Peyer's patch (tissue), 4 donors: Measurements from ENCODE around the gene TTC22.

Experiments used
- POLR2A ChIP-seq, 2 donors: fragments of 450-650 bp; IDR thresholded peaks; one replicate each; pipeline ENCODE4 v1.5.1; 2017; ENCODE audit warnings: antibody characterized with exemption in 2 of 2, mild to moderate bottlenecking in 2 of 2, moderate library complexity in 2 of 2
- TF ChIP-seq, protein P1 (sequence below), 6 experiments: fragments of 450-650 bp in 4 of 6; fragments of 200-600 bp in 2 of 6; sonication (generic) in 1 of 6; IDR thresholded peaks; one replicate each; pipeline ENCODE4 v1.5.1; 2017 to 2019; ENCODE audit warnings: antibody characterized with exemption in 6 of 6, mild to moderate bottlenecking in 3 of 6, moderate library complexity in 1 of 6

DNA sequence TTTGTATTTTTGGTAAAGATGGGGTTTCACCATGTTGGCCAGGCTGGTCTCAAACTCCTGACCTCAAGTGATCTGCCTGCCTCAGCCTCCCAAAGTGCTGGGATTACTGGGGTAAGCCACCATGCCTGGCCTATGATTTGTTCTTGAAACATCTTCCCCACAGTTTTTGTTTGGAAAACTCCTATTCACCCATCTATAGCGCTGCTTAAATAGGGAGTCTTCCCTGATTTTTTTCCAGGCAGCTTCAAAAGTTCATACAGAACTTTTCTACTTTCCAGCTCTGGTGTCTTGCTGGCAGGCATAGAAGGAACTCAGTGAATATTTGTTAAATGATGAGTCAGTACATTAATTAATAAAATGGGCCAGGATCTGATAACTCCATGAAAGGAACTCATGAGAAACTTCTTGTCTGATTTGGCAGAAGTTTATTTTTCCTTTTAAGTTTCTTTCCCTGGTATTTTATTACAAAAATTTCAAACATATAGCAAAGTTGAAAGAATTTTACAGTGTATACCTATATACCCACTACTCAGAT is 33.0 kb upstream of the TTC22 start:
- TF ChIP-seq POLR2A (IDR thresholded peaks at IDR 0.05): no peak
- TF ChIP-seq, protein P1, sequence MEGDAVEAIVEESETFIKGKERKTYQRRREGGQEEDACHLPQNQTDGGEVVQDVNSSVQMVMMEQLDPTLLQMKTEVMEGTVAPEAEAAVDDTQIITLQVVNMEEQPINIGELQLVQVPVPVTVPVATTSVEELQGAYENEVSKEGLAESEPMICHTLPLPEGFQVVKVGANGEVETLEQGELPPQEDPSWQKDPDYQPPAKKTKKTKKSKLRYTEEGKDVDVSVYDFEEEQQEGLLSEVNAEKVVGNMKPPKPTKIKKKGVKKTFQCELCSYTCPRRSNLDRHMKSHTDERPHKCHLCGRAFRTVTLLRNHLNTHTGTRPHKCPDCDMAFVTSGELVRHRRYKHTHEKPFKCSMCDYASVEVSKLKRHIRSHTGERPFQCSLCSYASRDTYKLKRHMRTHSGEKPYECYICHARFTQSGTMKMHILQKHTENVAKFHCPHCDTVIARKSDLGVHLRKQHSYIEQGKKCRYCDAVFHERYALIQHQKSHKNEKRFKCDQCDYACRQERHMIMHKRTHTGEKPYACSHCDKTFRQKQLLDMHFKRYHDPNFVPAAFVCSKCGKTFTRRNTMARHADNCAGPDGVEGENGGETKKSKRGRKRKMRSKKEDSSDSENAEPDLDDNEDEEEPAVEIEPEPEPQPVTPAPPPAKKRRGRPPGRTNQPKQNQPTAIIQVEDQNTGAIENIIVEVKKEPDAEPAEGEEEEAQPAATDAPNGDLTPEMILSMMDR (IDR thresholded peaks at IDR 0.05): no peak
